OCI-M1 (cell line): ENCODE data around the gene TRPV4.

Source experiments
- DNase-seq: peaks from one replicate; lab custom pipeline; 2025; lab: John Stamatoyannopoulos, UW

Gene TRPV4

GRCh38 chr12:109804820-109805761, 28.1 kb downstream of the TRPV4 start:
- DNase-seq: peak; percentile 63

- DNase-seq: no peak
Observed at GRCh38 chr12:109803678-109804077, 29.5 kb downstream of the TRPV4 start.

- DNase-seq: no peak
Observed at GRCh38 chr12:109802828-109803227, 30.4 kb downstream of the TRPV4 start.

GRCh38 chr12:109800536-109800935, 32.7 kb downstream of the TRPV4 start:
- DNase-seq: no peak

GRCh38 chr12:109798691-109799090, 34.5 kb downstream of the TRPV4 start:
- DNase-seq: no peak

GRCh38 chr12:109797905-109798669, 35.1 kb downstream of the TRPV4 start:
- DNase-seq: peak; percentile 27

GRCh38 chr12:109796057-109796456, 37.1 kb downstream of the TRPV4 start:
- no peak for DNase-seq

GRCh38 chr12:109795023-109795422, 38.2 kb downstream of the TRPV4 start:
- DNase-seq: peak; percentile 6

- DNase-seq: no peak
Observed at GRCh38 chr12:109793826-109794501, 39.2 kb downstream of the TRPV4 start.

GRCh38 chr12:109793411-109793810, 39.8 kb downstream of the TRPV4 start:
- no peak for DNase-seq

- no peak for DNase-seq
Observed at GRCh38 chr12:109792992-109793391, 40.2 kb downstream of the TRPV4 start.

- no peak for DNase-seq
Observed at GRCh38 chr12:109789526-109790048, 43.6 kb downstream of the TRPV4 start.

- no peak for DNase-seq
Observed at GRCh38 chr12:109786799-109787198, 46.4 kb downstream of the TRPV4 start.

GRCh38 chr12:109785854-109786253, 47.3 kb downstream of the TRPV4 start:
- DNase-seq: no peak

GRCh38 chr12:109783965-109784244, 49.3 kb downstream of the TRPV4 start:
- no peak for DNase-seq

- DNase-seq: no peak
Observed at GRCh38 chr12:109783135-109783964, 49.8 kb downstream of the TRPV4 start.

GRCh38 chr12:109782326-109782703, 50.9 kb downstream of the TRPV4 start:
- no peak for DNase-seq

- DNase-seq: no peak
Observed at GRCh38 chr12:109781668-109782325, 51.4 kb downstream of the TRPV4 start.

- peak; percentile 36 for DNase-seq
Observed at GRCh38 chr12:109779382-109779781, 53.8 kb downstream of the TRPV4 start.

- DNase-seq: no peak
Observed at GRCh38 chr12:109778684-109779083, 54.5 kb downstream of the TRPV4 start.

GRCh38 chr12:109777544-109777943, 55.7 kb downstream of the TRPV4 start:
- peak; percentile 73 for DNase-seq
